Esophagus squamous epithelium (tissue), 4 donors: ENCODE results near the gene PCCA.

Experiments
- POLR2A ChIP-seq, 4 donors: fragments of 450-650 bp; IDR thresholded peaks; one replicate each; pipeline ENCODE4 v1.6.1; 2017; ENCODE audit warnings: antibody characterized with exemption in 4 of 4, mild to moderate bottlenecking in 4 of 4, moderate library complexity in 3 of 4
- TF ChIP-seq, protein P1 (sequence below), 6 experiments: fragments of 450-650 bp in 4 of 6; fragments of 200-600 bp in 2 of 6; sonication (generic) in 2 of 6; IDR thresholded peaks; one replicate each; pipeline ENCODE4 v1.5.1; 2016 to 2019; ENCODE audit warnings: antibody characterized with exemption in 6 of 6, mild to moderate bottlenecking in 4 of 6, moderate library complexity in 4 of 6

DNA sequence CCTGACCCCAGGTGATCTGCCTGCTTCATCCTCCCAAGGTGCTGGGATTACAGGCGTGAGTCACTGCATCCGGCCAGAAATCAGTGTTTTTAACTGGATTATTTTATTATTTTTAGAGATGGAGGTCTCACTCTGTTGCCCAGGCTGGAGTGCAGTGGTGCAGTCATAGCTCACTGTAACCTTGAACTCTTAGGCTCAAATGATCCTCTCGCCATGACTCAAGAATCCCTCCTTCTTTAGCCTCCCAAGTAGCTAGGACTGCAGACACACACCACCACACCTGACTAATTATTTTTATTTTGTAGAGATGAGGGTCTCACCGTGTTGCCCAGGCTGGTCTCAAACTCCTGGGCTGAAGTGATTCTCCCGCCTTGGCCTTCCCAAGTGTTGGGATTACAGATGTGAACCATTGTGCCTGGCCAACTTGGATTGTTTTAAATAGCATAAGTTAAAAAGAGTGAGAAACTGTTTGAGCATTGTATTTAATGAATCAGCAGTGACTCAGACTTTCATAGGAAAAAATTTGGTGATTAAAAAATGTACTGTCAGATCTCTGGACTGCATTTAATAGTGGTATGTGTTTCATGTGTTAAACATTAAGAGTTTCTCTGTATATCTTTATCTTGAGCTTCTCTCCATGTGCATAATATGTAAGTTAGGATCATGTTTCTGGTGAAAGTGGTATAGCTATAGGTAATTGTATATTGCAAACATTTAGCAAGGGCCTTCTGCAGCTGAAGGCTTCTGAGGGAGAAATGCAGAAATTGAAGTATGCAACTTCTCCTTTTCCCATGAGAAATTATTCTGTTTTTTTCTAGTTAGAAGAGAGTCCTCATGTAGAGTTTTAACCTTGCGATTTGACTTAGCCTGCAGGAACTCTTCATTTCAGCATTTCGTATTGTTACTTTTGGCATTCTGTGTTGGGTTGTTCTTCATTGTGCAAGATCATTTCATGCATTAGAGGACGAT is 121.2 kb downstream of the PCCA start:
- TF ChIP-seq, protein P1, sequence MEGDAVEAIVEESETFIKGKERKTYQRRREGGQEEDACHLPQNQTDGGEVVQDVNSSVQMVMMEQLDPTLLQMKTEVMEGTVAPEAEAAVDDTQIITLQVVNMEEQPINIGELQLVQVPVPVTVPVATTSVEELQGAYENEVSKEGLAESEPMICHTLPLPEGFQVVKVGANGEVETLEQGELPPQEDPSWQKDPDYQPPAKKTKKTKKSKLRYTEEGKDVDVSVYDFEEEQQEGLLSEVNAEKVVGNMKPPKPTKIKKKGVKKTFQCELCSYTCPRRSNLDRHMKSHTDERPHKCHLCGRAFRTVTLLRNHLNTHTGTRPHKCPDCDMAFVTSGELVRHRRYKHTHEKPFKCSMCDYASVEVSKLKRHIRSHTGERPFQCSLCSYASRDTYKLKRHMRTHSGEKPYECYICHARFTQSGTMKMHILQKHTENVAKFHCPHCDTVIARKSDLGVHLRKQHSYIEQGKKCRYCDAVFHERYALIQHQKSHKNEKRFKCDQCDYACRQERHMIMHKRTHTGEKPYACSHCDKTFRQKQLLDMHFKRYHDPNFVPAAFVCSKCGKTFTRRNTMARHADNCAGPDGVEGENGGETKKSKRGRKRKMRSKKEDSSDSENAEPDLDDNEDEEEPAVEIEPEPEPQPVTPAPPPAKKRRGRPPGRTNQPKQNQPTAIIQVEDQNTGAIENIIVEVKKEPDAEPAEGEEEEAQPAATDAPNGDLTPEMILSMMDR (IDR thresholded peaks at IDR 0.05): no peak
- TF ChIP-seq POLR2A (IDR thresholded peaks at IDR 0.05): no peak
